ENCODE measurements around the gene TRPT1. TPM values are rescaled to one million over a fixed set of nuclear protein-coding genes. Genes with fewer than 3 reads are reported as not detected.

Gene TRPT1
- polyA plus RNA-seq, 2 of the 4 experiments (the other 2 are of a cell fraction): 18.6 to 28.5 TPM

GRCh38 chr11:64245797-64246620, 20.0 kb upstream of the TRPT1 start (continued):
- no peak for TF ChIP-seq BCL3 (IDR thresholded peaks at IDR 0.05)
- TF ChIP-seq GATA3 (IDR thresholded peaks at IDR 0.05; ENCODE audit: borderline replicate concordance): peak; percentile 56; the same call in 1 of the 2 replicates
- TF ChIP-seq TFCP2L1 (CRISPR knock-in tag; IDR thresholded peaks at IDR 0.05): no peak
- no peak for TF ChIP-seq HEYL (CRISPR knock-in tag; IDR thresholded peaks at IDR 0.05)
- peak; percentile 47; the same call in 1 of the 2 replicates for TF ChIP-seq FOSL2 (IDR thresholded peaks at IDR 0.05)
- peak; percentile 94 for TF ChIP-seq FOSL2 (CRISPR knock-in tag; IDR thresholded peaks at IDR 0.05)
- TF ChIP-seq REST (IDR thresholded peaks at IDR 0.05): no peak
- no peak for TF ChIP-seq HOXB5 (CRISPR knock-in tag; IDR thresholded peaks at IDR 0.05)
- no peak for TF ChIP-seq NPAS2 (CRISPR knock-in tag; IDR thresholded peaks at IDR 0.05; ENCODE audit: borderline replicate concordance)
- TF ChIP-seq KDM5A (IDR thresholded peaks at IDR 0.05): no peak

GRCh38 chr11:64245401-64245796, 19.4 kb upstream of the TRPT1 start:
- WGBS (ENCODE audit: missing lambda C conversion rate): 0% methylated on average over 4 of the region's 6 CpGs
- Histone ChIP-seq H3K4me1 (peaks cover 40% of the 10 kb centered on the region), H3K4me3 (peak overlapping the region; percentile 84), H3K9me3 (no peaks in the 10 kb centered on the region), H3K27ac (peak overlapping the region; percentile 99 to 100), H3K4me2 (peak overlapping the region; percentile 100)
- no peak for ATAC-seq
- CTCF ChIA-PET: interaction anchor here (0.9 to 12.2 kb wide), 7 partner anchors 13 to 110 kb away, joined by 3 to 220 read pairs (median 6); partner anchors contain the start of genes BAD, CATSPERZ and ESRRA
- DNase-seq (ENCODE audit: low read depth in 1 of 2, low spot score in 1 of 2): no peak
- POLR2A ChIA-PET: interaction anchor here (0.6 to 6.0 kb wide), 7 partner anchors 25 to 107 kb away, joined by 3 to 53 read pairs (median 3); partner anchors contain the start of genes ESRRA and STIP1
- FAIRE-seq: no peak
- TF ChIP-seq HOXA7 (CRISPR knock-in tag; IDR thresholded peaks at IDR 0.05): 0 out of 2 replicates have a peak, but pooled peaks have one; percentile 35
- no peak for TF ChIP-seq RNF2 (IDR thresholded peaks at IDR 0.05; ENCODE audit: borderline replicate concordance, low read depth)

GRCh38 chr11:64244966-64245365, 19.0 kb upstream of the TRPT1 start:
- ChIA-PET POLR2A (interaction anchor here (0.6 to 6.0 kb wide), 5 partner anchors 25 to 108 kb away, joined by 3 to 53 read pairs (median 10); partner anchors contain the start of genes ESRRA and STIP1), CTCF (interaction anchor here (0.9 to 12.2 kb wide), 5 partner anchors 20 to 110 kb away, joined by 3 to 220 read pairs (median 6); partner anchors contain the start of genes CATSPERZ and ESRRA)
- no peak for DNase-seq (ENCODE audit: low read depth in 1 of 2, low spot score in 1 of 2)

More at GRCh38 chr11:64244966-64245365, 19.0 kb upstream of the TRPT1 start:
- WGBS (ENCODE audit: missing lambda C conversion rate): 33% methylated on average over 4 of the region's 6 CpGs
- no peaks in the 10 kb centered on the region for H3K9me3 ChIP-seq
- peak overlapping the region; percentile 100 for H3K4me2 ChIP-seq
- H3K4me1 ChIP-seq: peaks cover 43% of the 10 kb centered on the region
- FAIRE-seq (no peak), ATAC-seq (no peak)
- peak overlapping the region; percentile 84 for H3K4me3 ChIP-seq
- TF ChIP-seq JUN (IDR thresholded peaks at IDR 0.05): 0 out of 5 replicates have a peak, but pooled peaks of 1 of the 2 experiments have one; percentile 16
- no peak for TF ChIP-seq USF2 (IDR thresholded peaks at IDR 0.05)
- TF ChIP-seq ZC3H11A (IDR thresholded peaks at IDR 0.05): 0 out of 2 replicates have a peak, but pooled peaks have one; percentile 9
- no peak for TF ChIP-seq FOSB (CRISPR knock-in tag; IDR thresholded peaks at IDR 0.05)
- H3K27ac ChIP-seq: peak overlapping the region; percentile 99 to 100

All from A549 (cell line).